ENCODE measurements around the gene PEX14.

- TF ChIP-seq CTCF (IDR thresholded peaks at IDR 0.05) = no peak
- no peak for TF ChIP-seq POLR2A (IDR thresholded peaks at IDR 0.05)
Observed at GRCh38 chr1:10628685-10629084, 153.9 kb downstream of the PEX14 start.
